Astrocyte (in vitro differentiated cells and primary cell): ENCODE data around the gene TOP3B. TPM values are rescaled to one million over a fixed set of nuclear protein-coding genes. Genes with fewer than 3 reads are reported as not detected.

Experiments used
- DNase-seq: peaks from one replicate; pipeline ENCODE4 v3.0.0-alpha.2; 2010; ENCODE audit warnings: low read depth
- FAIRE-seq: peaks from 2 replicates; lab custom pipeline; 2011; peaks lifted over from hg19 to GRCh38; lab: Jason Lieb, UNC
- H2AFZ ChIP-seq: 2 replicates; pipeline ENCODE4 v1.6.0; 2012; ENCODE audit warnings: low read depth, low read length, inconsistent platforms
- H3K27ac ChIP-seq: 2 replicates; pipeline ENCODE4 v1.5.1; 2011; ENCODE audit warnings: low read depth, low read length, inconsistent platforms
- H3K27me3 ChIP-seq: 2 replicates; pipeline ENCODE4 v1.6.0; 2011; ENCODE audit warnings: low read length, inconsistent platforms; ENCODE audit not compliant: insufficient read depth
- H3K36me3 ChIP-seq: 2 replicates; pipeline ENCODE4 v1.5.1; 2011; ENCODE audit warnings: low read length, inconsistent platforms; ENCODE audit not compliant: insufficient read depth
- H3K4me1 ChIP-seq: 2 replicates; pipeline ENCODE4 v1.5.1; 2011; ENCODE audit warnings: low read length, inconsistent platforms; ENCODE audit not compliant: insufficient read depth
- H3K4me2 ChIP-seq: 2 replicates; pipeline ENCODE4 v1.6.0; 2012; ENCODE audit warnings: low read length, inconsistent platforms
- H3K4me3 ChIP-seq: 2 replicates; pipeline ENCODE4 v1.5.1; 2011; ENCODE audit warnings: low read depth, mild to moderate bottlenecking, low read length, inconsistent platforms; ENCODE audit not compliant: insufficient read depth
- H3K79me2 ChIP-seq: 2 replicates; pipeline ENCODE4 v1.6.0; 2012; ENCODE audit warnings: mild to moderate bottlenecking, low read length, inconsistent platforms; ENCODE audit not compliant: insufficient read depth
- H3K9ac ChIP-seq: 2 replicates; pipeline ENCODE4 v1.6.0; 2012; ENCODE audit warnings: mild to moderate bottlenecking, low read length, inconsistent platforms
- H3K9me3 ChIP-seq: 2 replicates; pipeline ENCODE4 v1.5.1; 2012; ENCODE audit warnings: low read depth, mild to moderate bottlenecking, low read length, inconsistent platforms; ENCODE audit not compliant: insufficient read depth
- H4K20me1 ChIP-seq: 2 replicates; pipeline ENCODE4 v1.6.0; 2012; ENCODE audit warnings: low read length, inconsistent platforms; ENCODE audit not compliant: insufficient read depth
- H3K27ac Mint-ChIP-seq: one replicate; pipeline ENCODE4 v1.8.0; 2021; ENCODE audit warnings: mild to moderate bottlenecking, mixed read lengths; ENCODE audit not compliant: unreplicated experiment
- H3K27me3 Mint-ChIP-seq: one replicate; pipeline ENCODE4 v1.8.0; 2021; ENCODE audit warnings: low read depth, mixed read lengths; ENCODE audit not compliant: unreplicated experiment
- H3K36me3 Mint-ChIP-seq: one replicate; pipeline ENCODE4 v1.8.0; 2021; ENCODE audit warnings: low read depth, mixed read lengths; ENCODE audit not compliant: unreplicated experiment
- H3K4me1 Mint-ChIP-seq: one replicate; pipeline ENCODE4 v1.8.0; 2021; ENCODE audit warnings: low read depth, mixed read lengths; ENCODE audit not compliant: unreplicated experiment
- H3K4me3 Mint-ChIP-seq: one replicate; pipeline ENCODE4 v1.8.0; 2021; ENCODE audit warnings: mild to moderate bottlenecking, moderate library complexity, mixed read lengths; ENCODE audit not compliant: unreplicated experiment
- H3K9me3 Mint-ChIP-seq: one replicate; pipeline ENCODE4 v1.8.0; 2021; ENCODE audit warnings: mild to moderate bottlenecking, mixed read lengths; ENCODE audit not compliant: unreplicated experiment
- CTCF ChIP-seq: IDR thresholded peaks from 2 replicates; pipeline ENCODE4 v1.5.1; 2011; ENCODE audit warnings: low read depth, mild to moderate bottlenecking, inconsistent platforms, low read length, moderate library complexity; ENCODE audit not compliant: insufficient read depth
- EZH2 ChIP-seq: IDR thresholded peaks from 2 replicates; pipeline ENCODE4 v1.6.1; 2012; ENCODE audit warnings: mild to moderate bottlenecking, low read length, inconsistent platforms; ENCODE audit not compliant: insufficient read depth
- total RNA-seq: library from RNA; stranded (reverse); gene quantifications from 2 replicates; pipeline ENCODE4 v1.2.1, GENCODE V29; 2021

The TOP3B gene
- total RNA-seq, 1 donor from 2014 or later, result 37.3 TPM

- no peak overlapping the region for H3K4me3 Mint-ChIP-seq
- H3K27ac ChIP-seq, result no peak overlapping the region
These were observed 24.0 kb downstream of the TOP3B start for GRCh38 chr22:21958360-21959273.

GRCh38 chr22:21952586-21953571 is 29.7 kb downstream of the TOP3B start, which contains the start of gene PPM1F:
Gene PPM1F, minus strand, starts transcription at chr22:21952848. Its CDS starts 6,800 bp downstream, at chr22:21946048.
- Mint-ChIP-seq H3K27ac (peak within 1 kb of the TSS; percentile 87), H3K4me1 (peaks cover 16% of the 10 kb centered on the region), H3K4me3 (peak within 1 kb of the TSS; percentile 88), H3K9me3 (no peaks in the 10 kb centered on the region), H3K27me3 (no peaks in the 10 kb centered on the region), H3K36me3 (no peaks in the 10 kb centered on the region)
- Histone ChIP-seq H3K9ac (peak within 1 kb of the TSS; percentile 80), H3K36me3 (no peaks in the 10 kb centered on the region), H4K20me1 (peaks cover 24% of the 10 kb centered on the region), H3K27me3 (no peaks in the 10 kb centered on the region), H3K27ac (no peak within 1 kb of the TSS), H3K9me3 (no peaks in the 10 kb centered on the region), H3K4me3 (peak within 1 kb of the TSS; percentile 65), H3K4me1 (peaks cover 10% of the 10 kb centered on the region), H2AFZ (peak within 1 kb of the TSS; percentile 76), H3K79me2 (peaks cover 32% of the 10 kb centered on the region), H3K4me2 (peak within 1 kb of the TSS; percentile 96)
- FAIRE-seq (no peak), DNase-seq (peak; percentile 20)
- peak; percentile 54 for TF ChIP-seq CTCF
- TF ChIP-seq EZH2, result no peak

More at GRCh38 chr22:21958360-21959273, 24.0 kb downstream of the TOP3B start:
- Mint-ChIP-seq H3K4me1 (no peaks in the 10 kb centered on the region), H3K36me3 (peaks cover 9% of the 10 kb centered on the region), H3K27ac (no peak overlapping the region), H3K27me3 (no peaks in the 10 kb centered on the region), H3K9me3 (no peaks in the 10 kb centered on the region)
- Histone ChIP-seq H4K20me1 (peaks cover 7% of the 10 kb centered on the region), H3K4me3 (no peak overlapping the region), H3K9ac (no peak overlapping the region), H2AFZ (no peak overlapping the region), H3K4me2 (no peak overlapping the region), H3K4me1 (peaks cover 9% of the 10 kb centered on the region), H3K9me3 (no peaks in the 10 kb centered on the region), H3K36me3 (peaks cover 2% of the 10 kb centered on the region), H3K27me3 (no peaks in the 10 kb centered on the region), H3K79me2 (no peaks in the 10 kb centered on the region)
- DNase-seq (no peak), FAIRE-seq (no peak)
- no peak for TF ChIP-seq EZH2
- no peak for TF ChIP-seq CTCF
